ENCODE data around the gene MAZ.
A peak's percentile ranks its signal among the peaks of the same experiment; 100 is the strongest.

Gene MAZ

GRCh38 chr16:29812754-29813643 is 6.7 kb downstream of the MAZ start:
- H3K27ac Mint-ChIP-seq: peak overlapping the region; percentile 16
- H3K4me3 Mint-ChIP-seq: peak overlapping the region; percentile 93
- no peaks in the 10 kb centered on the region for H3K9me3 Mint-ChIP-seq
- DNase-seq: no peak
- TF ChIP-seq CTCF (IDR thresholded peaks at IDR 0.05): no peak
- no peaks in the 10 kb centered on the region for H3K27me3 Mint-ChIP-seq (ENCODE audit: low read depth, poor library complexity)
- H3K4me1 Mint-ChIP-seq: peaks cover 90% of the 10 kb centered on the region
- peaks cover 6% of the 10 kb centered on the region for H3K36me3 Mint-ChIP-seq (ENCODE audit: low read depth)

- TF ChIP-seq CTCF (IDR thresholded peaks at IDR 0.05): no peak
- H3K9me3 Mint-ChIP-seq: no peaks in the 10 kb centered on the region
- no peak overlapping the region for H3K27ac Mint-ChIP-seq
- peaks cover 90% of the 10 kb centered on the region for H3K4me1 Mint-ChIP-seq
- peak overlapping the region; percentile 93 for H3K4me3 Mint-ChIP-seq
- peak; percentile 18 for DNase-seq
- H3K36me3 Mint-ChIP-seq (ENCODE audit: low read depth): peaks cover 11% of the 10 kb centered on the region
- H3K27me3 Mint-ChIP-seq (ENCODE audit: low read depth, poor library complexity): no peaks in the 10 kb centered on the region
These were observed 7.6 kb downstream of the MAZ start for GRCh38 chr16:29813644-29814562.

- H3K4me1 Mint-ChIP-seq: peaks cover 92% of the 10 kb centered on the region
- H3K27ac Mint-ChIP-seq: peak overlapping the region; percentile 54
- peaks cover 18% of the 10 kb centered on the region for H3K36me3 Mint-ChIP-seq (ENCODE audit: low read depth)
- H3K9me3 Mint-ChIP-seq: no peaks in the 10 kb centered on the region
- H3K4me3 Mint-ChIP-seq: peak overlapping the region; percentile 93
- H3K27me3 Mint-ChIP-seq (ENCODE audit: low read depth, poor library complexity): no peaks in the 10 kb centered on the region
- peak; percentile 13 for DNase-seq
- no peak for TF ChIP-seq CTCF (IDR thresholded peaks at IDR 0.05)
These were observed 8.3 kb downstream of the MAZ start for GRCh38 chr16:29814592-29814991.

DNA sequence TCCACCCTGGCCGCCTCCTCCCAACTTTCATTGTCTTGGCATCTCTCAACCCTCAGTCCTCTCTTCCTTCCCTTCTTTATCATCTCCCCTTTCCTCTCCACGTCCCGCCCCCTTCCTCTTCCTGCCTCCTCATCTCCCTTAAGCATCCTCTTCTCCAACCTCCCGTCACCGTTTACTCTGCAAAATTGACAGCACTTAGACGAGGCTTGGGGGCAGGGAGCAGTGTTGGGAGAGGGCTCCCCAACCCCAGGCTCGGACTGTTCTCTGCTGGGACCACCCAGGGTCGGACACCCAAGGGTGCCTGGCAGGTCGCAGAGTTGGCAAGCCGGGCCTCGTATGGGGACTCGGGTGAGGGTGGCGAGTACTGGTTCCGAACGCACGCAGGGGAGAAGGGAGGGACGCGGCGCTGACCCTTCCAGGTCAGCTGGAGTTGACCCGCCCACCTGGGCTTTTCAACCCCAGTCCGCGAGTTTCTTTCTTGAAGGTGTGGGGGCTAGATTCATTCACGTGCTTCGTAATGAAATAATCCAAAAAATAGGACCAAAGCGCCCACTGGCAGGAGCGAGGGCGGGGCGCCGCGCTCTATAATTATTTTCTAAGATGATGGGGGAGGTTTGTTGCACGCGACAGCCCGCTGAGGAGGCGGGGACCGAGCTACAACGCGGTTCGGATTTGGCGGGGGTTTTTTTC is 8.8 kb downstream of the MAZ start:
- Mint-ChIP-seq H3K27ac (peak overlapping the region; percentile 54), H3K27me3 (ENCODE audit: low read depth, poor library complexity) (no peaks in the 10 kb centered on the region), H3K4me1 (peaks cover 92% of the 10 kb centered on the region), H3K9me3 (no peaks in the 10 kb centered on the region), H3K4me3 (peak overlapping the region; percentile 93), H3K36me3 (ENCODE audit: low read depth) (peaks cover 21% of the 10 kb centered on the region)
- TF ChIP-seq CTCF (IDR thresholded peaks at IDR 0.05): no peak
- DNase-seq: peak; percentile 36

DNA sequence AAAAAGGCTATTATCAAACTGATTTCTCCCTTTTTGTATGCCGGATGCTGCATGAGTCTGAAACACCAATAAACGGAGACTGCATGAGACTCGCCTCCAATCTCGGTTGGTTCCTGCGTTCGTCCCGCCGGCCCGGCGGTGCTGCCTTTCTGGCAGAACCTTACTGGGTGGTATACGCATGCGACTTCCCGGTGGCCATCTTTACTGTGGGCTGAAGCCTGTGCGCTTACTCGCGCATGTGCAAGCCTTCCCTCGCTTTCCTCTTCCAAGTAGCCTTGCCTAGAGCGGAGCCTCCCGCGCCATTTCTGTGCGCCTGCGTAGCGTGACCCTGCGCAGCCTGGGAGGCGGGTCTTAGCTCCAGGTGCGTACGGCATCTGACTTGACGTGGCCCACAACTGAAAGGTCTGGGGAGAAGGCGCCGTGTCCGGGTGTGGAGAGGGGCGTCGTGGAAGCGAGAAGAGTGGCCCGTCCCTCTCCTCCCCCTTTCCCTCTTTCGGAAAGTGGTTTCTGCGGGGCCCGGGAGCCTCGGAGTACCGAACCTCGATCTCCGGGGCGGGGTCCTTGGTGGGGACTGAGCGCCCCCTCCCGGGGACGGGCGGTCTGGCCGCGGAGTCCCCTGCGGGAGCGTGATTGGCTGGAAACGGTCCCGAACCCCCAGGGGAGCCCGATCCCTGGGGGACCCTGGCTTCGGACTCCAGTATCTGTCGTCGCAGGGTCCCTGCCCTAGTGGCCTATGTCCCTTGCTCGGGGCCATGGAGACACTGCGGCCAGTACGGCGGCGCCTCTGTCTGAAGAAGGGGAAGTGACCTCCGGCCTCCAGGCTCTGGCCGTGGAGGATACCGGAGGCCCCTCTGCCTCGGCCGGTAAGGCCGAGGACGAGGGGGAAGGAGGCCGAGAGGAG is 9.7 kb downstream of the MAZ start, which contains the start of gene PAGR1:
Gene PAGR1 (plus strand): TSS at position 360 of the 901 bp plus-strand sequence. CDS start 374 bp downstream, at position 734.
- H3K36me3 Mint-ChIP-seq (ENCODE audit: low read depth): peaks cover 21% of the 10 kb centered on the region
- TF ChIP-seq CTCF (IDR thresholded peaks at IDR 0.05): peak; percentile 79
- peak within 1 kb of the TSS; percentile 93 for H3K4me3 Mint-ChIP-seq
- peak; percentile 95 for DNase-seq
- peaks cover 92% of the 10 kb centered on the region for H3K4me1 Mint-ChIP-seq
- H3K27me3 Mint-ChIP-seq (ENCODE audit: low read depth, poor library complexity): no peaks in the 10 kb centered on the region
- H3K27ac Mint-ChIP-seq: peak within 1 kb of the TSS; percentile 98
- H3K9me3 Mint-ChIP-seq: no peaks in the 10 kb centered on the region

All from nephron progenitor cell (in vitro differentiated cells).